ENCODE measurements around the gene CDC14A. TPM values are rescaled to one million over a fixed set of nuclear protein-coding genes. Genes with fewer than 3 reads are reported as not detected.

The CDC14A gene
- total RNA-seq, 4 donors from 2014 or later: 18.6 to 40.6 (median 28.8) TPM

GRCh38 chr1:100351095-100351887 is 1.0 kb upstream of the CDC14A start:
- peak; percentile 67 to 75 for DNase-seq (ENCODE audit: low spot score in 2 of 2)
- 4 to 5% methylated on average over 36 of the region's 36 CpGs for whole genome bisulfite sequencing, 2 donors
- TF ChIP-seq EP300 (IDR thresholded peaks at IDR 0.05): peak in 1 of 2 donors; percentile 75
- peak in 1 of 2 donors; percentile 51 for TF ChIP-seq POLR2A (IDR thresholded peaks at IDR 0.05)
- TF ChIP-seq CTCF (IDR thresholded peaks at IDR 0.05): peak in 3 of 5 experiments; percentile 10 to 31 (median 18)

GRCh38 chr1:100353071-100353801 is 930 bp downstream of the CDC14A start:
- TF ChIP-seq EP300 (IDR thresholded peaks at IDR 0.05) (no peak), POLR2A (IDR thresholded peaks at IDR 0.05) (no peak), CTCF (IDR thresholded peaks at IDR 0.05) (no peak)
- Histone ChIP-seq H3K9me3 (no peaks in the 10 kb centered on the region), H3K27ac (peak overlapping the region; percentile 81 to 93 (median 86)), H3K36me3 (no peaks in the 10 kb centered on the region), H3K4me1 (peaks cover 0 to 45% (median 26%) of the 10 kb centered on the region in 4 donors), H3K4me3 (peak overlapping the region; percentile 70 to 99 (median 79)), H3K27me3 (no peaks in the 10 kb centered on the region)
- DNase-seq (ENCODE audit: low spot score in 2 of 2): no peak
- 0 to 1% methylated on average over 28 of the region's 28 CpGs for WGBS, 2 donors

More at GRCh38 chr1:100351095-100351887, 1.0 kb upstream of the CDC14A start:
- H3K36me3 ChIP-seq: no peaks in the 10 kb centered on the region
- H3K27me3 ChIP-seq: no peaks in the 10 kb centered on the region
- H3K4me1 ChIP-seq: peaks cover 0 to 30% (median 26%) of the 10 kb centered on the region in 4 donors
- peak overlapping the region; percentile 70 to 99 (median 79) for H3K4me3 ChIP-seq
- peak overlapping the region; percentile 81 to 93 (median 86) for H3K27ac ChIP-seq
- H3K9me3 ChIP-seq: no peaks in the 10 kb centered on the region

- WGBS, 2 donors: 65 to 78% methylated on average over 1 of the region's 1 CpG
- Histone ChIP-seq H3K4me3 (peak overlapping the region in 3 of 4 donors; percentile 70 to 99 (median 70)), H3K4me1 (peaks cover 0 to 52% (median 26%) of the 10 kb centered on the region in 4 donors), H3K36me3 (no peaks in the 10 kb centered on the region), H3K9me3 (no peaks in the 10 kb centered on the region), H3K27me3 (no peaks in the 10 kb centered on the region), H3K27ac (peak overlapping the region in 2 of 4 donors; percentile 85 to 88)
- no peak for DNase-seq (ENCODE audit: low spot score in 2 of 2)
- TF ChIP-seq POLR2A (IDR thresholded peaks at IDR 0.05) (no peak), CTCF (IDR thresholded peaks at IDR 0.05) (no peak), EP300 (IDR thresholded peaks at IDR 0.05) (no peak)
These were observed 1.7 kb downstream of the CDC14A start for GRCh38 chr1:100353988-100354387.

- Histone ChIP-seq H3K4me1 (peaks cover 0 to 60% (median 26%) of the 10 kb centered on the region in 4 donors), H3K27ac (peak overlapping the region in 2 of 4 donors; percentile 1 to 19), H3K4me3 (no peak overlapping the region), H3K9me3 (no peaks in the 10 kb centered on the region), H3K27me3 (no peaks in the 10 kb centered on the region), H3K36me3 (no peaks in the 10 kb centered on the region)
- DNase-seq (ENCODE audit: low spot score in 2 of 2): no peak
- 33 to 41% methylated on average over 2 of the region's 2 CpGs for WGBS, 2 donors
- no peak for TF ChIP-seq POLR2A (IDR thresholded peaks at IDR 0.05)
- no peak for TF ChIP-seq EP300 (IDR thresholded peaks at IDR 0.05)
- TF ChIP-seq CTCF (IDR thresholded peaks at IDR 0.05): no peak
These were observed 2.7 kb downstream of the CDC14A start for GRCh38 chr1:100354971-100355394.

Data from tibial nerve (tissue), 4 donors.